ENCODE measurements around the gene ANKDD1A. TPM values are rescaled to one million over a fixed set of nuclear protein-coding genes. Genes with fewer than 3 reads are reported as not detected.
A peak's percentile ranks its signal among the peaks of the same experiment; 100 is the strongest.

Gene ANKDD1A
- total and polyA plus RNA-seq, 2 experiments from 2014 or later, result 6.7 to 9.3 TPM

DNA sequence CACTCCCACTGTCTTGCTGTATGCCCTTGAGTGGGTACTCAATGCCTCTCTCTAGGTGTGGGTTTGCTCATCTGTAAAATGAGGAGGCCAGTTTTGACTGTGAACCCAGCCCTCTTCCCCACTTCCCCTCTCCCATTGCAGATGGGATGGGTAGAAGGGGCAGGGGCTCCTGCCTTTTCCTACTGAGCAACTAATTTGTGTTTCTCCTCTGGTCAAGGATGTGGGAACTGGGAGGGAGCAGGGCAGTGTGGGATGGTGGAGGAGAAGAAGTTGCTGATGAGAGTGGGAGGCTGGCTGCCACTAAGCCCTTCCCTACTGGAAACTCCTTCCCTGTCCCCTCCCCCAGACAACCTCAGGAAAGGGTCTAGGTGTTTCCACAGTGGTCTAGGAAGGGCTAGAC is 20.1 kb upstream of the ANKDD1A start:
- H3K27ac Mint-ChIP-seq, result no peak overlapping the region

DNA sequence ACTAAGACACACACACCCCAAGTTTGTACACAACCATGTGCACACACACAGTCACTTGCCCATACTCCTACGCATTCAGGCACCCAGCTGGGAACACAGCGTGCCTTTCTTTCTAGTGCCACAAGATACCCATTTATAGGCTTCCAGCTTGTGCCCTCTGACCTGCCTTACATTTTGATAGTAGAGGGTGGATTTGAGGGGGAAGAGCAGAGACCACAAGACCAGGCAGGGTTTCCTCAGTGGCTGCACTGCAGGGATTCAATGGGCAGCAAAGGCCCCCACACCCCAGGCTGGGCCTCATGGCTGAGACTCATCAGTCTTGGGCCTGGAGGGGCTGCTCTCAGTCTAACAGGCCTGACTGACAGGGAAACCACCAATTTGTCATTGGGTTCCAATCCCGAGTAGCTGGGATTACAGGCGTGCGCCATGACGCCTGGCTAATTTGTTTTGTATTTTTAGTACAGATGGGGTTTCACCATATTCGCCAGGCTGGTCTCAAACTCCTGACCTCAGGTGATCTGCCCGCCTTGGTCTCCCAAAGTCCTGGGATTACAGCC is 18.8 kb upstream of the ANKDD1A start:
- Histone ChIP-seq H3K4me1 (ENCODE audit: insufficient read depth) (peaks cover 23% of the 10 kb centered on the region), H3K79me2 (replicated peaks; ENCODE audit: insufficient read depth) (no peaks in the 10 kb centered on the region), H4K20me1 (replicated peaks; ENCODE audit: insufficient read depth) (no peaks in the 10 kb centered on the region), H3K27ac (ENCODE audit: low read depth) (no peak overlapping the region), H3K36me3 (ENCODE audit: insufficient read depth) (no peaks in the 10 kb centered on the region), H2AFZ (peak overlapping the region; percentile 72), H3F3A (replicated peaks; ENCODE audit: low read depth) (peaks cover 9% of the 10 kb centered on the region; the same call in 1 of the 2 replicates), H3K27me3 (ENCODE audit: insufficient read depth) (no peaks in the 10 kb centered on the region), H3K4me3 (no peak overlapping the region; the same call in 1 of the 2 replicates), H3K9me2 (ENCODE audit: insufficient read depth) (0 out of 2 replicates have a peak, but pooled peaks cover 4% of the 10 kb centered on the region), H3K4me2 (peak overlapping the region; percentile 76; the same call in 1 of the 2 replicates)
- no peak for DNase-seq (ENCODE audit: low spot score)
- no peak for ATAC-seq
- Mint-ChIP-seq H3K4me1 (peaks cover 46% of the 10 kb centered on the region), H3K27me3 (ENCODE audit: insufficient read depth, low read depth, poor library complexity) (peaks cover 15% of the 10 kb centered on the region), H3K4me3 (peak overlapping the region; percentile 81; the same call in 1 of the 3 replicates), H3K27ac (no peak overlapping the region), H3K36me3 (ENCODE audit: low read depth) (no peaks in the 10 kb centered on the region; the same call in 2 of the 3 replicates), H3K9me3 (no peaks in the 10 kb centered on the region)
- TF ChIP-seq, protein P1, sequence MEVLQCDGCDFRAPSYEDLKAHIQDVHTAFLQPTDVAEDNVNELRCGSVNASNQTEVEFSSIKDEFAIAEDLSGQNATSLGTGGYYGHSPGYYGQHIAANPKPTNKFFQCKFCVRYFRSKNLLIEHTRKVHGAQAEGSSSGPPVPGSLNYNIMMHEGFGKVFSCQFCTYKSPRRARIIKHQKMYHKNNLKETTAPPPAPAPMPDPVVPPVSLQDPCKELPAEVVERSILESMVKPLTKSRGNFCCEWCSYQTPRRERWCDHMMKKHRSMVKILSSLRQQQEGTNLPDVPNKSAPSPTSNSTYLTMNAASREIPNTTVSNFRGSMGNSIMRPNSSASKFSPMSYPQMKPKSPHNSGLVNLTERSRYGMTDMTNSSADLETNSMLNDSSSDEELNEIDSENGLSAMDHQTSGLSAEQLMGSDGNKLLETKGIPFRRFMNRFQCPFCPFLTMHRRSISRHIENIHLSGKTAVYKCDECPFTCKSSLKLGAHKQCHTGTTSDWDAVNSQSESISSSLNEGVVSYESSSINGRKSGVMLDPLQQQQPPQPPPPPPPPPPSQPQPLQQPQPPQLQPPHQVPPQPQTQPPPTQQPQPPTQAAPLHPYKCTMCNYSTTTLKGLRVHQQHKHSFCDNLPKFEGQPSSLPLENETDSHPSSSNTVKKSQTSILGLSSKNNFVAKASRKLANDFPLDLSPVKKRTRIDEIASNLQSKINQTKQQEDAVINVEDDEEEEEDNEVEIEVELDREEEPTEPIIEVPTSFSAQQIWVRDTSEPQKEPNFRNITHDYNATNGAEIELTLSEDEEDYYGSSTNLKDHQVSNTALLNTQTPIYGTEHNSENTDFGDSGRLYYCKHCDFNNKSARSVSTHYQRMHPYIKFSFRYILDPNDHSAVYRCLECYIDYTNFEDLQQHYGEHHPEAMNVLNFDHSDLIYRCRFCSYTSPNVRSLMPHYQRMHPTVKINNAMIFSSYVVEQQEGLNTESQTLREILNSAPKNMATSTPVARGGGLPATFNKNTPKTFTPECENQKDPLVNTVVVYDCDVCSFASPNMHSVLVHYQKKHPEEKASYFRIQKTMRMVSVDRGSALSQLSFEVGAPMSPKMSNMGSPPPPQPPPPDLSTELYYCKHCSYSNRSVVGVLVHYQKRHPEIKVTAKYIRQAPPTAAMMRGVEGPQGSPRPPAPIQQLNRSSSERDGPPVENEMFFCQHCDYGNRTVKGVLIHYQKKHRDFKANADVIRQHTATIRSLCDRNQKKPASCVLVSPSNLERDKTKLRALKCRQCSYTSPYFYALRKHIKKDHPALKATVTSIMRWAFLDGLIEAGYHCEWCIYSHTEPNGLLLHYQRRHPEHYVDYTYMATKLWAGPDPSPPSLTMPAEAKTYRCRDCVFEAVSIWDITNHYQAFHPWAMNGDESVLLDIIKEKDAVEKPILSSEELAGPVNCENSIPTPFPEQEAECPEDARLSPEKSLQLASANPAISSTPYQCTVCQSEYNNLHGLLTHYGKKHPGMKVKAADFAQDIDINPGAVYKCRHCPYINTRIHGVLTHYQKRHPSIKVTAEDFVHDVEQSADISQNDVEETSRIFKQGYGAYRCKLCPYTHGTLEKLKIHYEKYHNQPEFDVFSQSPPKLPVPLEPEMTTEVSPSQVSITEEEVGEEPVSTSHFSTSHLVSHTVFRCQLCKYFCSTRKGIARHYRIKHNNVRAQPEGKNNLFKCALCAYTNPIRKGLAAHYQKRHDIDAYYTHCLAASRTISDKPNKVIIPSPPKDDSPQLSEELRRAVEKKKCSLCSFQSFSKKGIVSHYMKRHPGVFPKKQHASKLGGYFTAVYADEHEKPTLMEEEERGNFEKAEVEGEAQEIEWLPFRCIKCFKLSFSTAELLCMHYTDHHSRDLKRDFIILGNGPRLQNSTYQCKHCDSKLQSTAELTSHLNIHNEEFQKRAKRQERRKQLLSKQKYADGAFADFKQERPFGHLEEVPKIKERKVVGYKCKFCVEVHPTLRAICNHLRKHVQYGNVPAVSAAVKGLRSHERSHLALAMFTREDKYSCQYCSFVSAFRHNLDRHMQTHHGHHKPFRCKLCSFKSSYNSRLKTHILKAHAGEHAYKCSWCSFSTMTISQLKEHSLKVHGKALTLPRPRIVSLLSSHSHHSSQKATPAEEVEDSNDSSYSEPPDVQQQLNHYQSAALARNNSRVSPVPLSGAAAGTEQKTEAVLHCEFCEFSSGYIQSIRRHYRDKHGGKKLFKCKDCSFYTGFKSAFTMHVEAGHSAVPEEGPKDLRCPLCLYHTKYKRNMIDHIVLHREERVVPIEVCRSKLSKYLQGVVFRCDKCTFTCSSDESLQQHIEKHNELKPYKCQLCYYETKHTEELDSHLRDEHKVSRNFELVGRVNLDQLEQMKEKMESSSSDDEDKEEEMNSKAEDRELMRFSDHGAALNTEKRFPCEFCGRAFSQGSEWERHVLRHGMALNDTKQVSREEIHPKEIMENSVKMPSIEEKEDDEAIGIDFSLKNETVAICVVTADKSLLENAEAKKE (CRISPR knock-in tag; IDR thresholded peaks at IDR 0.05), result no peak
- TF ChIP-seq REST (IDR thresholded peaks at IDR 0.05; ENCODE audit: unreplicated experiment), result no peak
- no peak for TF ChIP-seq ZNF114 (CRISPR knock-in tag; IDR thresholded peaks at IDR 0.05)
- TF ChIP-seq CREB1 (CRISPR knock-in tag; IDR thresholded peaks at IDR 0.05; ENCODE audit: low read depth), result no peak
- no peak for TF ChIP-seq EZH2phosphoT487 (IDR thresholded peaks at IDR 0.05; ENCODE audit: unreplicated experiment)

More for the DNA sequence above, 20.1 kb upstream of the ANKDD1A start:
- Histone ChIP-seq H2AFZ (no peak overlapping the region), H3K27me3 (ENCODE audit: insufficient read depth) (no peaks in the 10 kb centered on the region), H3K36me3 (ENCODE audit: insufficient read depth) (no peaks in the 10 kb centered on the region), H3K4me1 (ENCODE audit: insufficient read depth) (peaks cover 23% of the 10 kb centered on the region), H3K27ac (ENCODE audit: low read depth) (no peak overlapping the region), H3K4me3 (no peak overlapping the region), H4K20me1 (replicated peaks; ENCODE audit: insufficient read depth) (no peaks in the 10 kb centered on the region), H3F3A (replicated peaks; ENCODE audit: low read depth) (peaks cover 9% of the 10 kb centered on the region; the same call in 1 of the 2 replicates), H3K9me2 (ENCODE audit: insufficient read depth) (0 out of 2 replicates have a peak, but pooled peaks cover 4% of the 10 kb centered on the region), H3K79me2 (replicated peaks; ENCODE audit: insufficient read depth) (no peaks in the 10 kb centered on the region), H3K4me2 (no peak overlapping the region)
- no peak for DNase-seq (ENCODE audit: low spot score)
- Mint-ChIP-seq H3K9me3 (no peaks in the 10 kb centered on the region), H3K36me3 (ENCODE audit: low read depth) (no peaks in the 10 kb centered on the region; the same call in 2 of the 3 replicates), H3K4me1 (peaks cover 40% of the 10 kb centered on the region), H3K27me3 (ENCODE audit: insufficient read depth, low read depth, poor library complexity) (peaks cover 13% of the 10 kb centered on the region), H3K4me3 (no peak overlapping the region)
- no peak for ATAC-seq
- no peak for TF ChIP-seq STAT1 (IDR thresholded peaks at IDR 0.05; ENCODE audit: unreplicated experiment)
- TF ChIP-seq, protein P2, sequence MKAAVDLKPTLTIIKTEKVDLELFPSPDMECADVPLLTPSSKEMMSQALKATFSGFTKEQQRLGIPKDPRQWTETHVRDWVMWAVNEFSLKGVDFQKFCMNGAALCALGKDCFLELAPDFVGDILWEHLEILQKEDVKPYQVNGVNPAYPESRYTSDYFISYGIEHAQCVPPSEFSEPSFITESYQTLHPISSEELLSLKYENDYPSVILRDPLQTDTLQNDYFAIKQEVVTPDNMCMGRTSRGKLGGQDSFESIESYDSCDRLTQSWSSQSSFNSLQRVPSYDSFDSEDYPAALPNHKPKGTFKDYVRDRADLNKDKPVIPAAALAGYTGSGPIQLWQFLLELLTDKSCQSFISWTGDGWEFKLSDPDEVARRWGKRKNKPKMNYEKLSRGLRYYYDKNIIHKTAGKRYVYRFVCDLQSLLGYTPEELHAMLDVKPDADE (IDR thresholded peaks at IDR 0.05), result no peak
- TF ChIP-seq EZH2 (IDR thresholded peaks at IDR 0.05; ENCODE audit: low read depth, unreplicated experiment), result no peak
- no peak for TF ChIP-seq CREB1 (CRISPR knock-in tag; IDR thresholded peaks at IDR 0.05; ENCODE audit: low read depth)

Data from GM23338 (cell line).